Epithelial cell of esophagus (primary cell): ENCODE data around the gene C19orf25.

Experiments
- DNase-seq: peaks from one replicate; pipeline ENCODE4 v3.0.0; 2010; ENCODE audit warnings: low read depth
- H3K4me3 ChIP-seq: 2 replicates; pipeline ENCODE4 v1.5.1; 2011; ENCODE audit warnings: mild to moderate bottlenecking, low read length, control low read depth
- CTCF ChIP-seq: IDR thresholded peaks from 2 replicates; pipeline ENCODE4 v1.5.1; 2011; ENCODE audit warnings: low read depth, mild to moderate bottlenecking, low read length, control low read depth, inconsistent platforms; ENCODE audit not compliant: insufficient read depth; ENCODE audit errors: missing control alignments

The C19orf25 gene

GRCh38 chr19:1451916-1452801 lies 26.9 kb downstream of the C19orf25 start:
- DNase-seq, result no peak
- no peak for TF ChIP-seq CTCF
- H3K4me3 ChIP-seq, result no peak overlapping the region

- DNase-seq, result no peak
- H3K4me3 ChIP-seq, result no peak overlapping the region
- TF ChIP-seq CTCF, result no peak
Measured at GRCh38 chr19:1450735-1451731, 28.0 kb downstream of the C19orf25 start.

- H3K4me3 ChIP-seq, result no peak within 1 kb of the TSS
- TF ChIP-seq CTCF, result no peak
- DNase-seq, result no peak
Measured at GRCh38 chr19:1449467-1450442, 29.3 kb downstream of the C19orf25 start, which contains the start of gene APC2. TSS of gene APC2 (plus strand) at chr19:1450121. CDS start at chr19:1453002, 2,881 bp downstream.

- no peak overlapping the region for H3K4me3 ChIP-seq
- no peak for DNase-seq
- no peak for TF ChIP-seq CTCF
Measured at GRCh38 chr19:1447944-1448343, 31.1 kb downstream of the C19orf25 start.

- H3K4me3 ChIP-seq, result no peak overlapping the region
Measured at GRCh38 chr19:1447504-1447903, 31.5 kb downstream of the C19orf25 start.

More at GRCh38 chr19:1447504-1447903, 31.5 kb downstream of the C19orf25 start:
- no peak for TF ChIP-seq CTCF
- DNase-seq, result no peak
